Stimulated activated naive CD4-positive, alpha-beta T cell treated with Interleukin-2 at 50 U/mL for 16 hours (primary cell): ENCODE results near the gene TNFRSF4.

ENCODE experiments used
- DNase-seq: peaks from one replicate; lab custom pipeline; 2025; lab: John Stamatoyannopoulos, UW

TNFRSF4 gene

GRCh38 chr1:1217621-1218523 lies 3.9 kb upstream of the TNFRSF4 start:
- peak; percentile 64 for DNase-seq

GRCh38 chr1:1216770-1217620 lies 3.0 kb upstream of the TNFRSF4 start:
- peak; percentile 77 for DNase-seq

- no peak for DNase-seq
These were observed 2.1 kb upstream of the TNFRSF4 start for GRCh38 chr1:1215881-1216605.

GRCh38 chr1:1215080-1215676 lies 1.2 kb upstream of the TNFRSF4 start:
- DNase-seq, result peak; percentile 41

GRCh38 chr1:1212780-1213344 lies 1.1 kb downstream of the TNFRSF4 start:
- peak; percentile 44 for DNase-seq

- DNase-seq, result no peak
These were observed 2.2 kb downstream of the TNFRSF4 start for GRCh38 chr1:1211541-1212441.

GRCh38 chr1:1210726-1211540 lies 3.0 kb downstream of the TNFRSF4 start:
- no peak for DNase-seq

GRCh38 chr1:1208713-1209433 lies 5.1 kb downstream of the TNFRSF4 start:
- peak; percentile 54 for DNase-seq

- DNase-seq, result no peak
These were observed 6.4 kb downstream of the TNFRSF4 start for GRCh38 chr1:1207571-1207892.

GRCh38 chr1:1206966-1207531 lies 6.9 kb downstream of the TNFRSF4 start:
- no peak for DNase-seq

- DNase-seq, result peak; percentile 62
These were observed 7.5 kb downstream of the TNFRSF4 start, which contains the start of gene TNFRSF18 for GRCh38 chr1:1206376-1206965. TSS of gene TNFRSF18 (minus strand) at chr1:1206592. CDS start at chr1:1206571, 21 bp downstream.

- no peak for DNase-seq
These were observed 8.1 kb downstream of the TNFRSF4 start for GRCh38 chr1:1205769-1206375.

- no peak for DNase-seq
These were observed 8.8 kb downstream of the TNFRSF4 start for GRCh38 chr1:1204998-1205768.

GRCh38 chr1:1204425-1204920 lies 9.5 kb downstream of the TNFRSF4 start:
- no peak for DNase-seq

GRCh38 chr1:1203561-1204424 lies 10.2 kb downstream of the TNFRSF4 start:
- DNase-seq, result no peak
